Colonic mucosa (tissue), 4 donors: Measurements from ENCODE around the gene COL16A1. TPM values are rescaled to one million over a fixed set of nuclear protein-coding genes. Genes with fewer than 3 reads are reported as not detected.

ENCODE experiments used
- DNase-seq: peaks from one replicate; pipeline ENCODE4 v3.0.0-alpha.2; 2020
- H3K27ac ChIP-seq: fragments of 200-600 bp; one replicate; pipeline ENCODE4 v1.8.0; 2021
- H3K27me3 ChIP-seq: fragments of 200-600 bp; one replicate; pipeline ENCODE4 v1.8.0; 2021
- H3K36me3 ChIP-seq: fragments of 200-600 bp; one replicate; pipeline ENCODE4 v1.8.0; 2021
- H3K4me1 ChIP-seq: fragments of 200-600 bp; one replicate; pipeline ENCODE4 v1.8.0; 2021; ENCODE audit warnings: mild to moderate bottlenecking
- H3K4me3 ChIP-seq: fragments of 200-600 bp; one replicate; pipeline ENCODE4 v1.8.0; 2021
- H3K9ac ChIP-seq, 2 donors: one replicate each; pipeline ENCODE4 v1.7.0; 2013; ENCODE audit warnings: control low read depth in 2 of 2, low read depth in 2 of 2, low read length in 2 of 2
- H3K9me3 ChIP-seq: fragments of 200-600 bp; one replicate; pipeline ENCODE4 v1.8.0; 2021
- CTCF ChIP-seq: fragments of 200-600 bp; IDR thresholded peaks from one replicate; pipeline ENCODE4 v1.8.0; 2022; ENCODE audit warnings: antibody characterized with exemption, mild to moderate bottlenecking
- intact Hi-C: fragments of 100-400 bp; cut with DNase I; formaldehyde crosslinking; loops from one replicate; pipeline ENCODE4 v1.14.1; 2022
- total RNA-seq, 2 donors: library from RNA; stranded (reverse); fragmentation: NEBNext Ultra II Directional in 1 of 2; extraction: Animal tissue kit (Norgen Biotek cat#: 25700) in 1 of 2; gene quantifications; one replicate each; pipeline ENCODE4 v1.2.1, GENCODE V29; 2021
- donor health status: healthy.
- donor health status: DM: no; HTN: no; CAD: no.
- donor health status: DM: no; HTN: no; CAD: no.

The COL16A1 gene
- total RNA-seq, 2 donors from 2014 or later, result 9.0 to 15.4 TPM

- no peaks in the 10 kb centered on the region for H3K4me1 ChIP-seq
- intact Hi-C loops, result no loop called here
- DNase-seq, result no peak
- H3K27ac ChIP-seq, result no peak overlapping the region
- no peak for TF ChIP-seq CTCF
- H3K4me3 ChIP-seq, result no peak overlapping the region
- H3K9me3 ChIP-seq, result no peaks in the 10 kb centered on the region
- no peaks in the 10 kb centered on the region for H3K27me3 ChIP-seq
- H3K36me3 ChIP-seq, result no peaks in the 10 kb centered on the region
- H3K9ac ChIP-seq, result no peak overlapping the region
Observed at GRCh38 chr1:31735571-31735970, 31.8 kb upstream of the COL16A1 start.

- Histone ChIP-seq H3K9me3 (no peaks in the 10 kb centered on the region), H3K9ac (no peak overlapping the region), H3K4me3 (no peak overlapping the region), H3K4me1 (no peaks in the 10 kb centered on the region), H3K27me3 (no peaks in the 10 kb centered on the region), H3K36me3 (no peaks in the 10 kb centered on the region), H3K27ac (no peak overlapping the region)
- intact Hi-C loops, result no loop called here
- no peak for DNase-seq
- TF ChIP-seq CTCF, result no peak
Observed at GRCh38 chr1:31734582-31735107, 30.8 kb upstream of the COL16A1 start.

GRCh38 chr1:31733389-31734219, 29.8 kb upstream of the COL16A1 start:
- no peak overlapping the region for H3K27ac ChIP-seq
- H3K27me3 ChIP-seq, result no peaks in the 10 kb centered on the region
- H3K4me3 ChIP-seq, result no peak overlapping the region
- intact Hi-C loops, result no loop called here
- no peaks in the 10 kb centered on the region for H3K4me1 ChIP-seq
- no peak for DNase-seq
- no peaks in the 10 kb centered on the region for H3K9me3 ChIP-seq
- no peaks in the 10 kb centered on the region for H3K36me3 ChIP-seq
- H3K9ac ChIP-seq, result no peak overlapping the region
- TF ChIP-seq CTCF, result no peak

GRCh38 chr1:31732751-31733289, 29.0 kb upstream of the COL16A1 start:
- no peaks in the 10 kb centered on the region for H3K9me3 ChIP-seq
- TF ChIP-seq CTCF, result no peak
- no peak overlapping the region for H3K9ac ChIP-seq
- DNase-seq, result no peak
- no peaks in the 10 kb centered on the region for H3K36me3 ChIP-seq
- H3K27me3 ChIP-seq, result no peaks in the 10 kb centered on the region
- intact Hi-C loops, result no loop called here
- H3K4me3 ChIP-seq, result no peak overlapping the region
- H3K27ac ChIP-seq, result no peak overlapping the region
- no peaks in the 10 kb centered on the region for H3K4me1 ChIP-seq

GRCh38 chr1:31732343-31732742, 28.5 kb upstream of the COL16A1 start:
- H3K9me3 ChIP-seq, result no peaks in the 10 kb centered on the region
- intact Hi-C loops, result no loop called here
- H3K4me3 ChIP-seq, result no peak overlapping the region
- H3K36me3 ChIP-seq, result no peaks in the 10 kb centered on the region
- no peak overlapping the region for H3K9ac ChIP-seq
- TF ChIP-seq CTCF, result no peak
- no peak overlapping the region for H3K27ac ChIP-seq
- H3K27me3 ChIP-seq, result no peaks in the 10 kb centered on the region
- no peak for DNase-seq
- H3K4me1 ChIP-seq, result no peaks in the 10 kb centered on the region
